ENCODE data around the gene FBXL16.
"Not testable (repeated sequence)": the region's sequence is repeated elsewhere in the genome, so short reads cannot be mapped to it uniquely, and the experiment has no call there.

Gene FBXL16

GRCh38 chr16:705431-706188 is at the start of gene FBXL16:
FBXL16 (minus strand) TSS chr16:705801; CDS start chr16:697405, 8,396 bp downstream.
- no peak within 1 kb of the TSS for H3K27ac ChIP-seq (ENCODE audit: low read length)
- peak within 1 kb of the TSS; percentile 39 for H3K4me3 ChIP-seq (ENCODE audit: low read length)
- H3K36me3 ChIP-seq (ENCODE audit: control insufficient read depth, low read depth, low read length), result no peaks in the 10 kb centered on the region
- H3K9ac ChIP-seq (ENCODE audit: low read length), result no peak within 1 kb of the TSS
- H3K9me3 ChIP-seq (ENCODE audit: control insufficient read depth, low read depth, low read length), result no peaks in the 10 kb centered on the region
- H3K4me1 ChIP-seq (ENCODE audit: control insufficient read depth, low read depth, low read length), result no peaks in the 10 kb centered on the region
- peaks cover 83% of the 10 kb centered on the region for H3K27me3 ChIP-seq (ENCODE audit: control insufficient read depth, insufficient read depth, low read length)

- H3K4me1 ChIP-seq (ENCODE audit: control insufficient read depth, low read depth, low read length), result peaks cover 18% of the 10 kb centered on the region
- H3K9ac ChIP-seq (ENCODE audit: low read length), result no peak overlapping the region
- no peaks in the 10 kb centered on the region for H3K27me3 ChIP-seq (ENCODE audit: control insufficient read depth, insufficient read depth, low read length)
- no peaks in the 10 kb centered on the region for H3K9me3 ChIP-seq (ENCODE audit: control insufficient read depth, low read depth, low read length)
- H3K4me3 ChIP-seq (ENCODE audit: low read length), result no peak overlapping the region
- no peaks in the 10 kb centered on the region for H3K36me3 ChIP-seq (ENCODE audit: control insufficient read depth, low read depth, low read length)
- no peak overlapping the region for H3K27ac ChIP-seq (ENCODE audit: low read length)
Measured at GRCh38 chr16:754656-755055, 49.1 kb upstream of the FBXL16 start.

- H3K27ac ChIP-seq (ENCODE audit: low read length); H3K4me3 ChIP-seq (ENCODE audit: low read length); H3K9ac ChIP-seq (ENCODE audit: low read length); H3K27me3 ChIP-seq (ENCODE audit: control insufficient read depth, insufficient read depth, low read length); H3K36me3 ChIP-seq (ENCODE audit: control insufficient read depth, low read depth, low read length); H3K9me3 ChIP-seq (ENCODE audit: control insufficient read depth, low read depth, low read length): not testable (repeated sequence)
- peaks cover 18% of the 10 kb centered on the region for H3K4me1 ChIP-seq (ENCODE audit: control insufficient read depth, low read depth, low read length)
Measured at GRCh38 chr16:754121-754607, 48.6 kb upstream of the FBXL16 start.

- H3K4me1 ChIP-seq (ENCODE audit: control insufficient read depth, low read depth, low read length), result peaks cover 18% of the 10 kb centered on the region
- no peak overlapping the region for H3K4me3 ChIP-seq (ENCODE audit: low read length)
- H3K9me3 ChIP-seq (ENCODE audit: control insufficient read depth, low read depth, low read length), result no peaks in the 10 kb centered on the region
- no peak overlapping the region for H3K27ac ChIP-seq (ENCODE audit: low read length)
- no peaks in the 10 kb centered on the region for H3K27me3 ChIP-seq (ENCODE audit: control insufficient read depth, insufficient read depth, low read length)
- no peaks in the 10 kb centered on the region for H3K36me3 ChIP-seq (ENCODE audit: control insufficient read depth, low read depth, low read length)
- no peak overlapping the region for H3K9ac ChIP-seq (ENCODE audit: low read length)
Measured at GRCh38 chr16:752007-752312, 46.4 kb upstream of the FBXL16 start.

GRCh38 chr16:751152-752006 is 45.8 kb upstream of the FBXL16 start:
- no peak overlapping the region for H3K9ac ChIP-seq (ENCODE audit: low read length)
- no peak overlapping the region for H3K27ac ChIP-seq (ENCODE audit: low read length)
- no peaks in the 10 kb centered on the region for H3K9me3 ChIP-seq (ENCODE audit: control insufficient read depth, low read depth, low read length)
- no peak overlapping the region for H3K4me3 ChIP-seq (ENCODE audit: low read length)
- H3K4me1 ChIP-seq (ENCODE audit: control insufficient read depth, low read depth, low read length), result peaks cover 18% of the 10 kb centered on the region
- no peaks in the 10 kb centered on the region for H3K36me3 ChIP-seq (ENCODE audit: control insufficient read depth, low read depth, low read length)
- H3K27me3 ChIP-seq (ENCODE audit: control insufficient read depth, insufficient read depth, low read length), result no peaks in the 10 kb centered on the region

- no peaks in the 10 kb centered on the region for H3K9me3 ChIP-seq (ENCODE audit: control insufficient read depth, low read depth, low read length)
- H3K9ac ChIP-seq (ENCODE audit: low read length), result no peak overlapping the region
- no peak overlapping the region for H3K27ac ChIP-seq (ENCODE audit: low read length)
- H3K27me3 ChIP-seq (ENCODE audit: control insufficient read depth, insufficient read depth, low read length), result no peaks in the 10 kb centered on the region
- H3K36me3 ChIP-seq (ENCODE audit: control insufficient read depth, low read depth, low read length), result no peaks in the 10 kb centered on the region
- H3K4me3 ChIP-seq (ENCODE audit: low read length), result no peak overlapping the region
- peaks cover 18% of the 10 kb centered on the region for H3K4me1 ChIP-seq (ENCODE audit: control insufficient read depth, low read depth, low read length)
Measured at GRCh38 chr16:750485-750884, 44.9 kb upstream of the FBXL16 start.

- H3K4me1 ChIP-seq (ENCODE audit: control insufficient read depth, low read depth, low read length), result peaks cover 18% of the 10 kb centered on the region
- no peak overlapping the region for H3K9ac ChIP-seq (ENCODE audit: low read length)
- H3K27me3 ChIP-seq (ENCODE audit: control insufficient read depth, insufficient read depth, low read length), result no peaks in the 10 kb centered on the region
- no peaks in the 10 kb centered on the region for H3K9me3 ChIP-seq (ENCODE audit: control insufficient read depth, low read depth, low read length)
- H3K4me3 ChIP-seq (ENCODE audit: low read length), result no peak overlapping the region
- no peak overlapping the region for H3K27ac ChIP-seq (ENCODE audit: low read length)
- no peaks in the 10 kb centered on the region for H3K36me3 ChIP-seq (ENCODE audit: control insufficient read depth, low read depth, low read length)
Measured at GRCh38 chr16:749010-749409, 43.4 kb upstream of the FBXL16 start.

- H3K9ac ChIP-seq (ENCODE audit: low read length), result no peak overlapping the region
- no peaks in the 10 kb centered on the region for H3K36me3 ChIP-seq (ENCODE audit: control insufficient read depth, low read depth, low read length)
- H3K9me3 ChIP-seq (ENCODE audit: control insufficient read depth, low read depth, low read length), result no peaks in the 10 kb centered on the region
- no peak overlapping the region for H3K27ac ChIP-seq (ENCODE audit: low read length)
- H3K4me1 ChIP-seq (ENCODE audit: control insufficient read depth, low read depth, low read length), result peaks cover 18% of the 10 kb centered on the region
- no peak overlapping the region for H3K4me3 ChIP-seq (ENCODE audit: low read length)
- H3K27me3 ChIP-seq (ENCODE audit: control insufficient read depth, insufficient read depth, low read length), result no peaks in the 10 kb centered on the region
Measured at GRCh38 chr16:747978-748746, 42.6 kb upstream of the FBXL16 start.

- Histone ChIP-seq H3K4me3 (ENCODE audit: low read length) (no peak overlapping the region), H3K9me3 (ENCODE audit: control insufficient read depth, low read depth, low read length) (no peaks in the 10 kb centered on the region), H3K4me1 (ENCODE audit: control insufficient read depth, low read depth, low read length) (peaks cover 9% of the 10 kb centered on the region), H3K27me3 (ENCODE audit: control insufficient read depth, insufficient read depth, low read length) (no peaks in the 10 kb centered on the region), H3K9ac (ENCODE audit: low read length) (no peak overlapping the region), H3K27ac (ENCODE audit: low read length) (no peak overlapping the region), H3K36me3 (ENCODE audit: control insufficient read depth, low read depth, low read length) (no peaks in the 10 kb centered on the region)
Measured at GRCh38 chr16:746637-747036, 41.0 kb upstream of the FBXL16 start.

GRCh38 chr16:745739-746138 is 40.1 kb upstream of the FBXL16 start:
- no peaks in the 10 kb centered on the region for H3K9me3 ChIP-seq (ENCODE audit: control insufficient read depth, low read depth, low read length)
- H3K27me3 ChIP-seq (ENCODE audit: control insufficient read depth, insufficient read depth, low read length), result no peaks in the 10 kb centered on the region
- no peaks in the 10 kb centered on the region for H3K36me3 ChIP-seq (ENCODE audit: control insufficient read depth, low read depth, low read length)
- H3K4me3 ChIP-seq (ENCODE audit: low read length), result no peak overlapping the region
- H3K9ac ChIP-seq (ENCODE audit: low read length), result no peak overlapping the region
- H3K27ac ChIP-seq (ENCODE audit: low read length), result no peak overlapping the region
- H3K4me1 ChIP-seq (ENCODE audit: control insufficient read depth, low read depth, low read length), result peaks cover under 1% of the 10 kb centered on the region

GRCh38 chr16:743794-744500 is 38.3 kb upstream of the FBXL16 start:
- no peak overlapping the region for H3K27ac ChIP-seq (ENCODE audit: low read length)
- H3K4me1 ChIP-seq (ENCODE audit: control insufficient read depth, low read depth, low read length), result no peaks in the 10 kb centered on the region
- no peaks in the 10 kb centered on the region for H3K36me3 ChIP-seq (ENCODE audit: control insufficient read depth, low read depth, low read length)
- H3K27me3 ChIP-seq (ENCODE audit: control insufficient read depth, insufficient read depth, low read length), result no peaks in the 10 kb centered on the region
- H3K9ac ChIP-seq (ENCODE audit: low read length), result no peak overlapping the region
- H3K4me3 ChIP-seq (ENCODE audit: low read length), result no peak overlapping the region
- H3K9me3 ChIP-seq (ENCODE audit: control insufficient read depth, low read depth, low read length), result no peaks in the 10 kb centered on the region

Measured in iPS-18a (cell line).